ENCODE data around the gene SETDB1. TPM values are rescaled to one million over a fixed set of nuclear protein-coding genes. Genes with fewer than 3 reads are reported as not detected.
"Not testable (repeated sequence)": the region's sequence is repeated elsewhere in the genome, so short reads cannot be mapped to it uniquely, and the experiment has no call there.

SETDB1 gene
- 10 to 100 TPM; 23.7 to 32.9 (median 27.8) TPM for total RNA-seq

DNA sequence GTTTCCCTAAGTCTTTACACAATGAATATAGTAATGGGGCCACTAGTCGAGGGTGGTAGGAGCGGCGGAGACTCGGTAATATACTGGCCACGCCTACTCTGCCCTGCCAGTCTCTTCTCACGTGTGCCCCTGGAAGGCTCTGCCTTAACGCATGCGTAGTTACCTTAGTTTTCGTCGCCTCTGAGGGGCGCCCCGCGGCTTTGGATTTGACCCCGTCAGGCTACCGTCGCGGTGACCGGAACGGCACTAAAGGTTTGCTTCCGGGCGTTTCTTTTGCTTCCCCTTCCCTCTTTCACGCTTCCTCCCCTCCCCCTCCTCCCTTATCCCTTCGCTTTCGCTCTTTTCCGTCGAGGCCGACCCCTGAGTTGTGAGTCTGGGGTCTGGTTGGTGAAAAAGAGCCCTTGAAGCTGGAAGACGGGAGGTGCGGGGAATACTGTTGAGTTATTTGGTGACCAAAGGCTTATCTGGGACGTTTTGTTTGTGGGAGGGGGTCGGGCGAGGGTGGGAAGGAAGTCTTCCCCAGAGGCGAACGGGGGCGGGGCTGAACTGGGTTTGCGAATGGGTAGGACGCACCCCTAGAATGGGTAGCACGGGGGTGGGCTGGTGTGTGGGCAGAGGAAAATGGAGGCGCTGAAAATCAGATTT lies at the start of gene SETDB1:
Gene SETDB1, plus strand, starts transcription at position 267 of the 645 bp plus-strand sequence. CDS start 1,352 bp downstream, outside the sequence.
- TF ChIP-seq, protein P1, sequence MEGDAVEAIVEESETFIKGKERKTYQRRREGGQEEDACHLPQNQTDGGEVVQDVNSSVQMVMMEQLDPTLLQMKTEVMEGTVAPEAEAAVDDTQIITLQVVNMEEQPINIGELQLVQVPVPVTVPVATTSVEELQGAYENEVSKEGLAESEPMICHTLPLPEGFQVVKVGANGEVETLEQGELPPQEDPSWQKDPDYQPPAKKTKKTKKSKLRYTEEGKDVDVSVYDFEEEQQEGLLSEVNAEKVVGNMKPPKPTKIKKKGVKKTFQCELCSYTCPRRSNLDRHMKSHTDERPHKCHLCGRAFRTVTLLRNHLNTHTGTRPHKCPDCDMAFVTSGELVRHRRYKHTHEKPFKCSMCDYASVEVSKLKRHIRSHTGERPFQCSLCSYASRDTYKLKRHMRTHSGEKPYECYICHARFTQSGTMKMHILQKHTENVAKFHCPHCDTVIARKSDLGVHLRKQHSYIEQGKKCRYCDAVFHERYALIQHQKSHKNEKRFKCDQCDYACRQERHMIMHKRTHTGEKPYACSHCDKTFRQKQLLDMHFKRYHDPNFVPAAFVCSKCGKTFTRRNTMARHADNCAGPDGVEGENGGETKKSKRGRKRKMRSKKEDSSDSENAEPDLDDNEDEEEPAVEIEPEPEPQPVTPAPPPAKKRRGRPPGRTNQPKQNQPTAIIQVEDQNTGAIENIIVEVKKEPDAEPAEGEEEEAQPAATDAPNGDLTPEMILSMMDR (IDR thresholded peaks at IDR 0.05): no peak

DNA sequence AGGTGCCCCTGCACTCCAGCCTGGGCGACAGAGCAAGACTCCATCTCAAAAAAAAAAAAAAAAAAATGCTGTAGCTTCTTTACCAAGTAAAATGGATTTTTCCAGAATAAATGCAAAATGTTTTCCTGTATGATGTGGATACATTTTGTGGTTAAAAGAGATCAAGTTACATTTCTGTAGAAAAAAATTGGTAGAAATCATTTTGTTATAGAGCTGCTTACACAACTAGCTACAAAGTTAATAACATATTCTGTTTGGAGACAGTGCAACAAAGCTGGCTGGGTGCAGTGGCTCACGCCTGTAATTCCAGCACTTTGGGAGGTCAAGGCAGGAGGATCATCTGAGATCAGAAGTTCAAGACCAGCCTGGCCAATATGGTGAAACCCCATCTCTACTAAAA lies 47.2 kb upstream of the SETDB1 start:
- not testable (repeated sequence) for DNase-seq (ENCODE audit: low spot score); ATAC-seq (ENCODE audit: low FRiP score)

More for the DNA sequence above, at the start of gene SETDB1:
- ATAC-seq (ENCODE audit: low FRiP score) (peak; percentile 97), DNase-seq (ENCODE audit: low spot score) (peak; percentile 66)

DNA sequence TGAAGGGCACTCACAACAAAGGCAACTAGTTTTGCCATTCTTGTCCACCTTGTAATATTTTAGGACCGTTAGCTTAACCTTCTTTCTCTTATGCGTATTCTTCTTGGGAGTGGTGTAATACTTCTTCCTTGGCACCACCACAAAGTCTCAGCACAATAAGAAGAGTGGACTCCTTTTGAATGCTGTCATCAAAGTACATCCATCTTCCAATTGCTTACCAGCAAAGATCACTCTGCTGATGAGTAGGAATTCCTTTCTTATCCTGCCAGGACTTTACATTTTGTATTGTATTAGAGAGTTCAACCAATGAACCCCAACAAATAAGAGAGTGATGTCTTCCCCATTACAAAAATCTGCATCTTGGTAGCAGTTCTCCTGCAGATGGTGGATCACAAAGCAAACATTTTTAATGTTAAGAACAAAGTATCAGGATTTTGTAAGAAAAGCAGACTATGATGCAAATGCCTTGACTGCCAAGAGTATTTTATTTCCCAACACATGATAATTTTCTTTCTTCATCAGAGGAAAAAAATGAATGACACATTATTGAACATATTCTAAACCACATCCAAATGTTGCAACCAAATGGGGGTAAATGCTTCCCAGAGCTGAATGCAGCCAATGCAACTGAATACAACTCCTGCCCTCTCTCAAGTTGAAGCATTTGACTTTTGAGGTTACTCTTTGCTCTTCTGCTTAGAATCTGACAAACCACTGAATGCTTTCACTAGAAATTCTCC lies 44.7 kb upstream of the SETDB1 start:
- no peak for DNase-seq (ENCODE audit: low spot score)
- TF ChIP-seq, protein P1 (IDR thresholded peaks at IDR 0.05): no peak
- peak; percentile 89 for ATAC-seq (ENCODE audit: low FRiP score)

DNA sequence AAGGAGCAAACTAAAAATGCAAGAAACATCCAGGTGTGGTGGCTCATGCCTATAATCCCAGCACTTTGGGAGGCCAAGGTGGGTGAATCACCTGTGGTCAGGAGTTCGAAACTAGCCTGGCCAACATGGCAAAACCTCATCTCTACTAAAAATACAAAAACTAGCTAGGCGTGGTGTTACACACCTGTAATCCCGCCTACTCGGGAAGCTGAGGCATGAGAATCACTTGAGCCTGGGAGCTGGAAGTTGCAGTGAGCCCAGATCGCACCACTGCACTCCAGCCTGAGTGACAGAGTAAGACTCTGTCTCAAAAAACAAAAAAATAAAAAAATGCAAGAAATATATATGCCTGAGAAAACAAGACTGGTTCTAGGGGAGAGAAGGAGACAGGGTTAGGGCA lies 43.0 kb upstream of the SETDB1 start:
- not testable (repeated sequence) for ATAC-seq (ENCODE audit: low FRiP score); DNase-seq (ENCODE audit: low spot score)

DNA sequence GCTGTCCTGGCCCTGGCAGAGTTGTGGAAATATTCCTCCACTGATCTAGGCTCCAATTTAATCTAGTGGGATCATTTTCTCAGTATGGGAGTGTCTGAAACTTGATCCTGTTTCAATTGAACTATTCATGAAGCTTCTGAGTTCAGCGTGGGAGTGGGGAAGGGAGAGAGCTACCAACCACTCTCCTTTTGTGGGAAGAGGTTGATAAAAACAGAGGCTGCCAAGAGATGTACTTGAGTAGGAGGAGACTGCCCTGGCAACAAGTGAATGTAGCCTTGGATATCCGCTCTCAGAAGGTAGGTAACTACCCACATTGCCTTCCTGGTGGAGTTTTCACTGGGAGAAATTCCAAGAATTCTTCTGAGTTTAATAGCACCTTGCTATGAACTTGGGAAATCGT lies 39.1 kb upstream of the SETDB1 start, which contains the start of gene CTXND2:
Gene CTXND2, plus strand, starts transcription at position 119 of the 400 bp plus-strand sequence. CDS start 25,179 bp downstream, outside the sequence.
- TF ChIP-seq, protein P1 (IDR thresholded peaks at IDR 0.05): no peak
- ATAC-seq (ENCODE audit: low FRiP score) (peak; percentile 92), DNase-seq (ENCODE audit: low spot score) (no peak)

DNA sequence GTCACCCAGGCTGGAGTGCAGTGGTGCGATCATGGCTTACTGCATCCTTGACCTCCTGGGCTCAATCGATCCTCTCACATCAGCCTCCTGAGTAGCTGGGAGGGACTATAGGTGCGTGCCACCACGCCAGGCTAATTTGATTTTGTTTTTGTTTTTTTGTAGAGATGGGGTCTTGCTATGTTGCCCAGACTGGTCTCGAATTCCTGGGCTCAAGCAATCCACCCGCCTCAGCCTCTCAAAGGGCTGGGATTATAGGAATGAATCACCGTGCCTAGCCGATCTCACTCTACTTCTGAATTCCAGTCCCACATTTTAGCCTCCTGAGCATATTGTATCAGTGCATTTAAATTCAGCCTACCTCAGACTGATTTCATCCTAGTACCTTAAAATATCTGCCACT lies 37.4 kb upstream of the SETDB1 start:
- ATAC-seq (ENCODE audit: low FRiP score) (no peak), DNase-seq (ENCODE audit: low spot score) (no peak)
- TF ChIP-seq, protein P1 (IDR thresholded peaks at IDR 0.05): no peak

DNA sequence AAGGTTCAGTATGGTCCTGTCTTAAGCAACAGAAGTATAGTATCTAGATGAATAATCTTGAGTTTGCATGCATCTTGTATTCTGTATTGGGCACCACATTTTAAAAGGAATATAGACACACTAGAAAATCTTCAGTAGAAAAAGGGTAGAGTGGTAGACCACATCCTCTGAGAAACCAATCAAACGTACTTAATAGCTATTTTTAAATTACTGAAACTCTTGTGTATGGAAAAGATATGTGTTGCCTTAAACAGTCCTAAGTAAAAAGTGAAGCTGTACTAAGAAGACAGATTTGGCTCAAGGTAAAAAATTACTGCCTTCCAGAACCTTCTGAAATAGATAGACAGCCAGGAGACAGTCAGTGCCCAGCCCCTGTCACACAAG lies 36.1 kb upstream of the SETDB1 start:
- no peak for ATAC-seq (ENCODE audit: low FRiP score)
- no peak for DNase-seq (ENCODE audit: low spot score)
- TF ChIP-seq, protein P1 (IDR thresholded peaks at IDR 0.05): no peak

Data from omental fat pad (tissue), 4 donors.